HUES48 (cell line): ENCODE data around the gene JMY.

Source experiments
- H3K27ac ChIP-seq: one replicate; pipeline ENCODE4 v1.7.0; 2013; ENCODE audit warnings: low read depth, low read length, inconsistent platforms
- H3K27me3 ChIP-seq: 2 replicates; pipeline ENCODE4 v1.6.1; 2013; ENCODE audit warnings: mild to moderate bottlenecking, low read length; ENCODE audit not compliant: control insufficient read depth, insufficient read depth
- H3K36me3 ChIP-seq: 2 replicates; pipeline ENCODE4 v1.6.1; 2013; ENCODE audit warnings: low read length; ENCODE audit not compliant: control insufficient read depth, insufficient read depth
- H3K4me1 ChIP-seq: 2 replicates; pipeline ENCODE4 v1.6.1; 2013; ENCODE audit warnings: mild to moderate bottlenecking, low read length; ENCODE audit not compliant: control insufficient read depth, insufficient read depth
- H3K4me3 ChIP-seq: 2 replicates; pipeline ENCODE4 v1.5.1; 2013; ENCODE audit warnings: mild to moderate bottlenecking, low read depth, low read length
- H3K9ac ChIP-seq: 2 replicates; pipeline ENCODE4 v1.6.1; 2013; ENCODE audit warnings: mild to moderate bottlenecking, low read depth, low read length, moderate library complexity
- H3K9me3 ChIP-seq: 2 replicates; pipeline ENCODE4 v1.6.1; 2013; ENCODE audit warnings: low read length; ENCODE audit not compliant: control insufficient read depth, insufficient read depth

The JMY gene

GRCh38 chr5:79349881-79350280 lies 114.0 kb downstream of the JMY start:
- no peak overlapping the region for H3K4me3 ChIP-seq
- no peak overlapping the region for H3K27ac ChIP-seq
- no peaks in the 10 kb centered on the region for H3K36me3 ChIP-seq
- H3K9ac ChIP-seq, result no peak overlapping the region
- peaks cover 7% of the 10 kb centered on the region for H3K9me3 ChIP-seq
- H3K27me3 ChIP-seq, result no peaks in the 10 kb centered on the region
- no peaks in the 10 kb centered on the region for H3K4me1 ChIP-seq

GRCh38 chr5:79357398-79357797 lies 121.5 kb downstream of the JMY start:
- no peak overlapping the region for H3K27ac ChIP-seq

More at GRCh38 chr5:79357398-79357797, 121.5 kb downstream of the JMY start:
- Histone ChIP-seq H3K36me3 (no peaks in the 10 kb centered on the region), H3K9me3 (peaks cover 7% of the 10 kb centered on the region), H3K9ac (no peak overlapping the region), H3K27me3 (no peaks in the 10 kb centered on the region), H3K4me1 (no peaks in the 10 kb centered on the region), H3K4me3 (no peak overlapping the region)
